Heart left ventricle (tissue), 13 donors: ENCODE results near the gene TMSB4X.

ENCODE experiments used
- POLR2A ChIP-seq, 2 donors: fragments of 450-650 bp; IDR thresholded peaks; one replicate each; pipeline ENCODE4 v1.6.1; 2017; ENCODE audit warnings: antibody characterized with exemption in 2 of 2, mild to moderate bottlenecking in 2 of 2, moderate library complexity in 2 of 2
- TF ChIP-seq, protein P1 (sequence below), 12 donors: fragments of 200-600 bp; sonication (generic) in 4 of 12; IDR thresholded peaks; one replicate each; pipeline versions ENCODE4 v1.5.0 to v1.8.0; 2018 to 2022; ENCODE audit warnings: antibody characterized with exemption in 12 of 12, mild to moderate bottlenecking in 5 of 12
- donor health status: ischemic (EF 13 %, LVEDD 7.1; RV severe dilation, severe dysfunction).
- donor health status: DM: no; HTN: yes; CAD: no.
- donor health status: DM: no; HTN: no; CAD: no.
- donor health status: ischemic (EF 25% LVEDD 6.9; RV normal size, moderate dysfunction).
- donor health status: ischemic (EF 25% LVEDD 5.7; RV mildly dilated, moderate dysfunction).
- donor health status: ischemic (EF 35%, LVEDD 5.7; RV mildly dilated, moderate dysfunction).
- donor health status: nonischemic (EF 11% LVEDD 7.7; RV severe dilation, severe dysfunction).
- donor health status: DM: yes; HTN: yes; CAD: no.
- donor health status: PGD.
- donor health status: ischemic (EF 29% LVEDD 5.4; RV normal size, mild dysfunction).
- donor health status: nonischemic (EF 23%, LVEDD 6.1; RV moderate dilation, normal function).

DNA sequence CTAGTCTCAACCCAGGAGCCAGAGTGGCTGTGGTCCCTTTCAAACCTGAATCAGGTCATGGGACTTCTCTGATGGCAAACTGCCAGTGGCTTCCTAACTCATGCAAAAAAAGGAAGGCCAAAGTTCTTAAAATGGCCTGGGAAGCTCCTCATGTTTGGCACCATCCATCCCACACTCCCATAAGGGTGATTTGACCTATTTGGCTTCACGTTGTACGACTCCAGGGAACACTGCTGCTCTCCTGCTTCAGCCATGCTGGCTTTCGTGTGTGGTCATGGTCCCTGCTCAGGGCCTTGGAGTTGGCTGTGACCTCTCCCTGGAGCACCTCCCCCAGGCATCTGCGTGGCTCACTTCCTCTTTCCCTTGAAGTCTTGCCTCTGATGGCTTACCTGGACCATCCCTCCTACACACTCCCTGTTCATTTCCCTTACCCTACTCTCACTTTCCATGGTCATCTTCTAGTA lies 12.8 kb upstream of the TMSB4X start:
- TF ChIP-seq, protein P1, sequence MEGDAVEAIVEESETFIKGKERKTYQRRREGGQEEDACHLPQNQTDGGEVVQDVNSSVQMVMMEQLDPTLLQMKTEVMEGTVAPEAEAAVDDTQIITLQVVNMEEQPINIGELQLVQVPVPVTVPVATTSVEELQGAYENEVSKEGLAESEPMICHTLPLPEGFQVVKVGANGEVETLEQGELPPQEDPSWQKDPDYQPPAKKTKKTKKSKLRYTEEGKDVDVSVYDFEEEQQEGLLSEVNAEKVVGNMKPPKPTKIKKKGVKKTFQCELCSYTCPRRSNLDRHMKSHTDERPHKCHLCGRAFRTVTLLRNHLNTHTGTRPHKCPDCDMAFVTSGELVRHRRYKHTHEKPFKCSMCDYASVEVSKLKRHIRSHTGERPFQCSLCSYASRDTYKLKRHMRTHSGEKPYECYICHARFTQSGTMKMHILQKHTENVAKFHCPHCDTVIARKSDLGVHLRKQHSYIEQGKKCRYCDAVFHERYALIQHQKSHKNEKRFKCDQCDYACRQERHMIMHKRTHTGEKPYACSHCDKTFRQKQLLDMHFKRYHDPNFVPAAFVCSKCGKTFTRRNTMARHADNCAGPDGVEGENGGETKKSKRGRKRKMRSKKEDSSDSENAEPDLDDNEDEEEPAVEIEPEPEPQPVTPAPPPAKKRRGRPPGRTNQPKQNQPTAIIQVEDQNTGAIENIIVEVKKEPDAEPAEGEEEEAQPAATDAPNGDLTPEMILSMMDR (IDR thresholded peaks at IDR 0.05): no peak
- TF ChIP-seq POLR2A (IDR thresholded peaks at IDR 0.05): no peak
